Stimulated activated CD8-positive, alpha-beta memory T cell treated with anti-CD3 and anti-CD28 coated beads, Interleukin-7, amount 100 ng/mL, for 48 hours (primary cell): ENCODE measurements around the gene SF1.

Experiments used
- DNase-seq, 2 donors: peaks; one replicate each; pipeline ENCODE4 v3.0.0-alpha.2; 2020; ENCODE audit warnings: low read depth in 1 of 2; ENCODE audit errors: extremely low read depth in 1 of 2

SF1 gene

DNA sequence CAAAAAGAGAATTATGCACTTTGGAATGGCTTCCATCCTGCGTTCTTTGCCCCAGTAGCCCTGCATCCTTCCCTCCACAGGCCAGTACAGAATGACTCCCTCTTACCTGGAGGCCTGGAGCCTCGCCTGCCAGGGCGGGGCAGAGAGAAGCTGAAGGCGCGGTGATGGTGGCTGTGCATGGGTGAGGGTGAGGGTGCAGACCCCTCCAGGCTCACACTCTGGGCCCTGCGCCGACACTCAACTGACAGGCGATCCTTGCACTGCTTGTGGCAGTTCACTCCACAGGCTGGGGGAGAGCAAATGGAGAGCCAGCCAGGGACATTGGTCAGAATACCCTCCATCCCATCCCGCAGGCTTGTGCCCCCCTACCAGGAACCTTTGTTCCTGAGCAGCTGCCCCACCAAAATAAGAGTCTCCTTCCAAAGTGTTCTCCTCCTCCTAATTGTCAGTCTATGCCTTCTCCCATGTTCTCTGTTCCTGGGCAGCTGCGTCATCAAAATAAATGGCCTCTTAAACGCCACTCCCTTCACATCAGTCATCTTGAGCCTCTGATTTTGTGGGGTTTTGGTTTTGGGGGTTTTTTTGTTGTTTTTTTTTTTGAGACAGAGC, 49.5 kb downstream of the SF1 start:
- DNase-seq, result no peak

DNA sequence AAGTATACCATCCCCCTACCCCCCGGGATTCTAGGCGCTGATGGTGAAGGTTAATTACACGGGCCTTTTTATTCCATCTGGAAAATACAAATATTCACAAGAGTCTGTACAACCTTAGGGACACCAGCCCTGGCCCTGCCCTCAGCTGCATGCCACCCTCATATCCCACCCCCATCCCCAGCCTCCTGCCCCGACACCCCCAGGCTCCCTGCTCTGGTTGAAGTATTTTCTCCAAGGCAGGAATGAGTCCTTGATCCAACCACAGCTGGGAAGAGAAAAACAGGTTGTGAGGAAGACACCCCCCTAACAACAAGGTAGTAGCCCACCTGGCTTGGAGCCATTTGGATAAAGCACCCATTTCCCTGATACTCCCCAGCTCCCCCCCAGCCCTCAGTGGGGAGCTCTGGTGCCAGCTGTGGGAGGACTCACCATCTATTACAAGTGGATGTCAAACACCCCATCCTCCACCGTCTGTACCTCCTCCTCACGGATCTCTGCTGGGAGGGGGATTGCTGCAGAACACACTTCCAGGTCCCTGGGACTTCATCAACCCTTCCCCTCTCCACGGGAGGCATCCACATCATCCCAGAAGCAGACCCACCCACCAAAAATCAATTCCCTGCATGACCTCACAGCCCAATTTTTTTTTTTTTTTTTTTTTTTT, 51.3 kb downstream of the SF1 start:
- DNase-seq, result no peak

DNA sequence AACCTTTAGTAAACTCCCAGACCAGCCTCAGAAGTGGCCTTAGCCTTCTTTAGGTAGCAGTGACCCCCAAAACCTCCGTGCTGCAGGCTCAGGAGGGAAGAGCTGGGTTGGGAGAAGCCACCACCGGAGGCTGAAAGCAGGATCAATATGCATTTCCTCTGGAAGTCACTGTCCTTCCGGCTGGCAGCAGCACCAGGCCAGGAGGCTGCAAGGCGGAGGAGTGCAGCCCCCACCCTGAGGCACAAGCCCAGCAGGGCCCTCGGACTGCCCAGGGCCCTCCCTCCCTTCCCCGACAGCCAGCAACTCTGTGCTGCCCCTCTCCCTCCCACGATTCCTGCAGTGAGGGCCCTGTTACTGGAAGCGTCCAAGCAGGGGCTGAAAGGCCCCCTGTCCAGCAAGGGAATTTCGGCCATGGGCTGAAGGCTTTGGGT, 52.1 kb downstream of the SF1 start:
- no peak for DNase-seq

DNA sequence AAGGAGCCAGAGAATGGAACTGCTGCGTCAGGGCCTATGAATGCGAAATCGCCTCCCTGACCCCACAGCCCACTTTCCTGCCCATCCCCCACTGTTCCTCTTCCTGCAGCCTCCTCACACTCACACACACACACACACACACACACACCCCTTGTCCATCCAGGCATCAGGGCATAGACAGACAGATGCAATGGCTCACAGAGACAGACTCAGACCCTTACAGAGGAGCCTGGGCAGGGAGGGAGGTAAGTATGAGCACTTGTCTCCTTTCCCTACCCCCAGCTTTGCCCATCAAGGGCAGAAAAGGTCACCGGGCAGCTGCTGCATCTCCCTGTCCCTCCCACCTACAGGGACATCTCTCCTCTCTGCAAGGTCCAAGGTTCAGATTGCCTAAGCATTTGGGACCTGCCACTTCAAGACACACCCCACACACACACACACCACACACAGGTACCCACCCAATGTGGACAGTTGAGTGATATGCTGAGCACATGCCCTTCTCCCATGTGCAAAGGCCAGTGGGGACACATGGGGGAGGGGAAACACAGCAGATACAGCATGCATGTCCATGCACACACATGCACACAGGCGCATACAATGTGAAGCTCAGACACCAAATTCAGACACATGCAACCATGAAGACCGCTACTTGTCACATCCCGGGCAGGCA, 53.3 kb downstream of the SF1 start:
- DNase-seq, result no peak

DNA sequence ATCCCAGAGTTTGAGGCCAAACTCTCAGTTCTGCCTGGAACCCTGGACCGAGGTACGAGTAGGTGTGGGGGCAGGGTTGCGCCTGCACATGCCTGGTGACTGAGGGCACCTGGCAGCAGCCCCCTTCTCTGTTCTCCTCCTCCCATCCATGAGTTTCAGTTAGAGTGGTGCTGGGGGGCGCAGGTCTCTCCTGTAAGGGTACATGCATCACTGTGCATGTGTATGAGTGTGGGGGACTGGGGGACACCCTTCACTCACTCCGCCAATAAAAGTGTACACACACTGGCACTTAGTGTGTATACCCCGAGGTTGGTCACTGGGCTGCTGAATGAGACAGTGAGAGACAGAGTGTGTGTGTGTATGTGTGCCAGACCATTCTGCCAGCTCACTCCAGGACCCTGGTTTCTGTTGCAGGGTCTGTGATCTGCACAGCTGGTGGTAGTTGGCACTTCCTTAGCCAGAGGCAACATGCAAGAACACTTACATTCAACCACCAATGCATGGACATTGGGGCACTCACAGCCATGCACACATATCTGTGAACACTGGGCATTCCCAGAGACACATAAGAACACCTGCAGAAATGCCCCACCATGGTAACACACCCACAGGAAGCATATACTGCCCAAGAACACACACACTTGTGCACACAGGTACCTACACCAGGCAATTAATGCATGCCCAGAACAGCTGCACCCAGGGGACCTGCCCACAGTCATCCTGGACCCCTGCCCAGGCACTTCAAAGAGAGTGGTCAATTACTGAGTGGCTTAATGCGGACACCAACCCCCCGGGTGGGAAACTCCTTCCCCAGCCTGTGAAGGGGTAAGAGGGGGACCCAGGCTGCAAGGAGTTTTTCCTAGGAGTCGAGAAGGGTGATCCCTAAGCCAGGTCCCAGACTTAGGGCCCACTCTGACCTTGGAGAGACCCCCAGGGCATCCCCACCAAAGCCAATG, 54.2 kb downstream of the SF1 start:
- DNase-seq, result no peak

DNA sequence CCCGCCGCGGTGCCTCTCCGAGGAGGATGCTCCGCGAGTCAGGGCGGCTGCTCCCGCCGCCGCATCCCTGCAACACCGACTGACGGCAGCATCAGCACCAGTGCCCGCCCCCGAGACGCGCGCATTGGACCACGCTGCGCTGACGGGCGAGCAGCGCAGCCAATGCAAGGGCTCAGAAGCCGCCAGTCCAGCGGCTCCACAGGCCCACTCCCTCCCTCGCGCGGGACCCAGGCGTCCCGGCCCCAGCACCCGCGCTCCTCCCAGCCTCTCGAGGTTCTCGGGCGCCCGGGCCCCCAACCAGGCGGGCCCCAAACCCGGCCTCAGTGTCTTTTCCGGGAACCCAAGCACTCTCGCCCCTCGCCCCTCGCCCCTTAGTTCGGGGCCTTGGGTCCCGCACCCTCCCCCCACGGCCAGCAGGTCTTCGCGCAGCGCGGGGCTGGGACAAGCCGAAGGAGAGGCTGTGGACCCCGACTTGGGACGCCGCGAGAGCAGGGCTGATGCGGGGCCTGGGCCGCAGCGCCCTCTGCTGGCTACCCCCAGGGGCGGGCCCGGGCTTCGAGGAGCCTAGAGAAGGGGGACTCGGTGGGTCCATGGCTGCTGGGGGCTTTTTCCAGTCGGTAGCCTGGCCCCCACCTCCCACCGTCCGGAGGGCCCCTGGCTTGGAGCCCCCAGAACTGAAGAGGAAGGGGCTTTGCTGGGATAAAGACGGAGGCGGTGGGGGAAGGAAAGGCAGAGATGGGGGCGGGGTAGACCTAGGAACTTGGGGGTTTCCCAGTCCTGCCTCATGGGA, 55.0 kb downstream of the SF1 start, which contains the start of gene NRXN2:
NRXN2 (minus strand) TSS at position 81 of the 790 bp plus-strand sequence. CDS start 9,498 bp downstream, outside the sequence.
- peak; percentile 76 to 78 for DNase-seq

DNA sequence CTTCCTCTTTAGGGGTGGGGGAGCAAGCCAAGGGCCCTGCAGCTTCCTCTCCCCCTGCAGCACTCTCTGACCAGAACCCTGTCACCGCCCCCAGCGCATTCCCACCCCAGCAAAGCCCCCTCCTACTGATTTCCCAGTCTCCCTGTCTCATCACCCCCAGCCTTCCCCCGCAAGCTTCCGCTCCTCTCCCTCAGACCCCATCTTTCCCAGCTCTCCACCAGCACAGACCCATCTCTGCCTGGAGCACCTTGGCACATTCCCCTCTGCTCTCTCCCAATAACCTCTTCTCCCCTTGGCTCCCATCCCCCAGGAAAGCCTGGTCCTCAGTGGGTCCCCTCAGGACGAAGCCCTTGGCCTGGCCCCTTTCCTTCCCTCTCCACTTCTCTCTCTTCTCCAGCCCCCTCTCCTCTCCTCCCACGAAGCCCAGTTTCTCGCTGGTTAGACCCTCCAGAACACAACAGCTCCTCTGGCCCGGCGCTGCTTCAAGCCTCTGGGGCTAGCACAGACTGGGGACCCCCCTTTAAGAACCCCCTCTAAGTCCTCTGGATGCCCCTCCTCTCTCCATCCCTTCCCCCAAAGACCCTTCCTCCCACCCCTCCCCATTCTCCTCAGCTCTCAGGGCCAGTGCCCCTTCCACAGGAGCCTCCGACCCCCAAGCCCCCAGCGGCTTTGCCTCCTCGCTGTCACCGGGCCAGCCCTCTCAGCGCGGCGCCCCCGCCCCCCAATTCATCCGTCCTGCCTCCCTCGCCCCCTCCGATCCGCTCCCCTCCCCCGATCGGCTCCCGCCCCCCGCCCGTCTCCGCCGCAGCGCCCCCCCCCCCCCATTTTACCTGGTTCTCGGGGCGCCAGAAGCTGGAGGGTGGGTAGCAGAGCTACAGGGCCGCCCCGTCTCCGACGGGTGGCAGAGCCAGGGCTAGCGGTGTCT, 55.9 kb downstream of the SF1 start:
- DNase-seq, result no peak

GRCh38 chr11:64721359-64721699, 57.0 kb downstream of the SF1 start:
- no peak for DNase-seq

- no peak for DNase-seq
These were observed 57.5 kb downstream of the SF1 start for GRCh38 chr11:64720640-64721358.

- DNase-seq, result no peak
These were observed 58.2 kb downstream of the SF1 start for GRCh38 chr11:64720167-64720566.

DNA sequence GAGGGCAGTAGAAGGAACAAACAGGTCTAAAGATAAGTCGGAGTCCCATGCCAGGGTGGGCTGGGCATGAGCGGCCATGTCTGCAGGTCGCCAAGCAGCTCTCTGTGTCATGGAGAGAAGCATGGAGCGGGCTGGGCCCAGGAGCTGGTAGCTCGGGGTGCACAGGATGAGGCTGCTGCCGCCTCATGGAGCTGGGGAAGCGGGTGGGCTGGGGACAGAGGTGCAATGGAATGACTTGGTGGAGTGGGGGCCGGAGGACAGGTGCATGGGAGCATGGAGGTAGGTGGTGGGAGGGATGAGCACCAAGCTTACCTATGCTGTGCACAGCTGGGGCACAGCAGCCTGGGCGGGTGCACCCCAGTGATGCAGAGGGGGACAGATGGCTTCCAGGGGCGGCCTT, 58.9 kb downstream of the SF1 start:
- no peak for DNase-seq

DNA sequence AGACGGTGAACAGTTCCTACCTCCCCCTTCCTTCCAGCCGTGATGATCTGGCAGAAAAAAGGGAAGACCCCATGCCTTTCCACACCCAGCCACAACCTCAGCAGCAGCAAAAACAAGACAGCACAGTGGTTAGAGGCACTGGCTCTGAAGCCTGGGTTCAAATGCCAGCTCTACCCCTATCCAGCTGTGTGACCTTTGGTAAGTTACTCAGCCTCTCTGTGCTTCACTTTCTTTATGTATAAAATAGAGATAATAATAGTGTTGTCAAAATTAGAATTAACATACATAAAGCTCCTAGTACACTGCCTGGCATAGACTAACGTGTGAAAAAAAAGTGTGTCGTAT, 59.6 kb downstream of the SF1 start:
- no peak for DNase-seq

DNA sequence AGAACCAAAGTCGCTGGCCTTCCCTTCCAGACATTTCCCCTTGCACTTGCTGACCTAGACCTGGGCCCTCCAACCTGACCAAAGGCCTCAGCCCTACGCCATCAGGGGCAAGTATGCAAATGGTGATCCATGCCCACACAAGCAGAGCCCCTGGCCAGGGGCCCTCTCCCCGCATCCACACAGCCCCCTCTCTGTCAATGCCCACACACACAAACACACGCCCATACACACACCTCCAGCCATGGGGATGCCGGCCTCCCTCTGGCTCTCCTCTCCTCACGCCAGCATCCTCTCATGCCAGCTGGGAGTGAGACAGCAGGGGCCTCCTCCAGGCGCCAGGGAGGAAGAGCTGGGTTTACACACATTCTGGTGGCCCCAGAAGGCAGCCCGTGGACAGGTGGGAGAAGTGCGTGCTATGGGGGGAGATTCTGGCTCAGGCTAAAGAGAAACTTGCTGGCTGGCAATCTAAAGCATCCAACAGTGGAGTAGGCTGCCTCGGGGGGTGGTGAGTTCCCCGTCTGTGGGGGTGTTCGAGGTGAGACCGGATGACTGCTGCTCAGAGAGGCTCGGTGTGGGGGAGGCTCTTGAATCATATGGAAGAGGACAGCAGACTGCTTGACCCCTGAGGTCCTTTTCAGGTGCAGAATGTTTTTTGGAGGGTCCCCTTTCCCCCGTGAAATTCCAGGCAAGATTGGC, 60.1 kb downstream of the SF1 start:
- DNase-seq, result no peak

GRCh38 chr11:64717268-64717578, 61.1 kb downstream of the SF1 start:
- DNase-seq, result no peak

- no peak for DNase-seq
These were observed 61.7 kb downstream of the SF1 start for GRCh38 chr11:64716473-64717267.

GRCh38 chr11:64715756-64716472, 62.4 kb downstream of the SF1 start:
- no peak for DNase-seq

DNA sequence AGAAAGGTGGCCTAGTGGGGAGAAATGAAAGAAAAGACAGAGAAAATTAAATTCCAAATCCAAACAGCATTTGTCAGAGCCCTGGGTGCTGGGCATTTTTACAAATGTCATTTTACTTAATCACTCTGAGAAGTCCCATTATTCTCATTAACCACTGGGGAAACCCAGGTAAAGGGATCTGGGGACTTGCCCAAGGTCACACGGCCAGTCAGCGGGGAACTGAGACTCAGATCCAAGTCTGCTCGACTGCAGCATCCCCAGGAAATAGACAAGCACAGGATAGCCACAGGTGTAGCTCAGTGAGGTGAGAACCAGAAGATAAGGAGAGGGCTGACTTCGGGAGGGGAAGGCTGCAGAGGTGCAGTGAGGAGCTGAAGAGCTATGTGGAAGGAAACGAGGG, 63.2 kb downstream of the SF1 start:
- DNase-seq, result no peak
